Testis (tissue), 3 donors: Measurements from ENCODE around the gene ATG9A. TPM values are rescaled to one million over a fixed set of nuclear protein-coding genes. Genes with fewer than 3 reads are reported as not detected.

Experiments
- DNase-seq: peaks from one replicate; pipeline ENCODE4 v3.0.0-alpha.2; 2019
- H3K27ac ChIP-seq, 2 donors: fragments of 200-600 bp; sonication (generic); one replicate each; pipeline ENCODE4 v1.5.1; 2019
- H3K27me3 ChIP-seq: fragments of 200-600 bp; sonication (generic); one replicate; pipeline ENCODE4 v1.5.1; 2019
- H3K36me3 ChIP-seq: fragments of 200-600 bp; sonication (generic); one replicate; pipeline ENCODE4 v1.5.1; 2017; ENCODE audit warnings: low read depth; ENCODE audit errors: missing control alignments
- H3K4me1 ChIP-seq: fragments of 200-600 bp; sonication (generic); one replicate; pipeline ENCODE4 v1.5.1; 2019
- H3K4me3 ChIP-seq, 2 donors: fragments of 200-600 bp; sonication (generic); one replicate each; pipeline ENCODE4 v1.5.1; 2017 to 2019
- H3K9me3 ChIP-seq: fragments of 200-600 bp; sonication (generic); one replicate; pipeline ENCODE4 v1.5.1; 2017
- CTCF ChIP-seq, 3 experiments: fragments of 450-650 bp in 2 of 3; fragments of 200-600 bp in 1 of 3; sonication (generic) in 1 of 3; IDR thresholded peaks; one replicate each; pipeline ENCODE4 v1.5.1; 2016 to 2019; ENCODE audit warnings: antibody characterized with exemption in 3 of 3, mild to moderate bottlenecking in 2 of 3, moderate library complexity in 1 of 3
- POLR2A ChIP-seq: fragments of 450-650 bp; IDR thresholded peaks from one replicate; pipeline ENCODE4 v1.6.1; 2017; ENCODE audit warnings: antibody characterized with exemption, mild to moderate bottlenecking, moderate library complexity
- WGBS, 2 donors: methylation state at CpG; one replicate each; pipeline ENCODE4 v1.1.5; 2018; 5-methylcytosine and 5-hydroxymethylcytosine counted together
- intact Hi-C: fragments of 100-400 bp; cut with DNase I; formaldehyde crosslinking; loops from one replicate; pipeline ENCODE4 v1.15.1; 2023; ENCODE audit warnings: low total_unique reads
- polyA plus RNA-seq: library from polyadenylated mRNA; stranded (reverse); fragments of 350-450 nt; fragmentation: Illumina TruSeq; extraction: RNeasy Lipid Tissue Mini Kit (QIAGEN cat#74804); gene quantifications from one replicate; pipeline ENCODE4 v1.2.3, GENCODE V29; 2014; ENCODE audit warnings: low read depth, low replicate concordance; ENCODE audit not compliant: insufficient read depth
- total RNA-seq, 2 donors: library from RNA; depleted of rRNA; stranded (reverse); fragments of >200 nt; gene quantifications; one replicate each; pipeline ENCODE4 v1.2.3, GENCODE V29; 2016

The ATG9A gene
- total and polyA plus RNA-seq, 3 donors from 2014 or later: 115 to 207 (median 125) TPM

- Histone ChIP-seq H3K27me3 (no peaks in the 10 kb centered on the region), H3K36me3 (no peaks in the 10 kb centered on the region), H3K27ac (peak within 1 kb of the TSS in 1 of 2 donors; percentile 71), H3K4me1 (peaks cover 7% of the 10 kb centered on the region), H3K9me3 (no peaks in the 10 kb centered on the region), H3K4me3 (no peak within 1 kb of the TSS)
- WGBS, 2 donors: 89 to 93% methylated on average over 10 of the region's 10 CpGs
- DNase-seq: no peak
- intact Hi-C loops: no loop called here
- TF ChIP-seq POLR2A: no peak
- no peak for TF ChIP-seq CTCF (IDR thresholded peaks at IDR 0.05)
Observed at GRCh38 chr2:219169930-219170654, 59.3 kb downstream of the ATG9A start, which contains the start of gene SLC23A3. Gene SLC23A3 (minus strand): TSS chr2:219170029. CDS start chr2:219169984, 45 bp downstream.

Other genes starting within 250 kb of the ATG9A start
- not detected for gene FEV, start 244.5 kb downstream of the ATG9A start, total RNA-seq
- gene FEV, start 244.5 kb downstream of the ATG9A start, polyA plus RNA-seq: not detected
- 1 to 10 TPM in 1 of 2 donors, under 1 TPM in 1; 0.56 to 2.9 TPM for gene CRYBA2, start 236.2 kb downstream of the ATG9A start, total RNA-seq
- 2.7 TPM for gene CRYBA2, start 236.2 kb downstream of the ATG9A start, polyA plus RNA-seq
- 10 to 100 TPM; 15.5 to 23.7 TPM for gene CFAP65, start 188.1 kb downstream of the ATG9A start, total RNA-seq
- gene CFAP65, start 188.1 kb downstream of the ATG9A start, polyA plus RNA-seq: 42.9 TPM
- under 1 TPM; 0.19 to 0.39 TPM for gene IHH, start 168.7 kb downstream of the ATG9A start, total RNA-seq
- gene IHH, start 168.7 kb downstream of the ATG9A start, polyA plus RNA-seq: 1.1 TPM
- 10 to 100 TPM; 33.4 to 38.5 TPM for gene NHEJ1, start 68.8 kb downstream of the ATG9A start, total RNA-seq
- gene NHEJ1, start 68.8 kb downstream of the ATG9A start, polyA plus RNA-seq: 67.0 TPM
- gene SLC23A3, start 59.6 kb downstream of the ATG9A start, total RNA-seq: under 1 TPM; 0.39 to 0.56 TPM
- gene SLC23A3, start 59.6 kb downstream of the ATG9A start, polyA plus RNA-seq: 0.42 TPM
- 10 to 100 TPM; 38.3 to 60.5 TPM for gene CNPPD1, start 52.7 kb downstream of the ATG9A start, total RNA-seq
- gene CNPPD1, start 52.7 kb downstream of the ATG9A start, polyA plus RNA-seq: 68.0 TPM
- gene RETREG2, start 51.4 kb downstream of the ATG9A start, total RNA-seq: 100 to 1,000 TPM; 135 to 138 TPM
- 441 TPM for gene RETREG2, start 51.4 kb downstream of the ATG9A start, polyA plus RNA-seq
- 10 to 100 TPM; 34.3 to 41.3 TPM for gene ZFAND2B, start 22.9 kb downstream of the ATG9A start, total RNA-seq
- gene ZFAND2B, start 22.9 kb downstream of the ATG9A start, polyA plus RNA-seq: 27.0 TPM
- gene ABCB6, start 10.7 kb downstream of the ATG9A start, total RNA-seq: 10 to 100 TPM; 43.8 to 47.0 TPM
- 94.8 TPM for gene ABCB6, start 10.7 kb downstream of the ATG9A start, polyA plus RNA-seq
- gene ANKZF1, start 170 bp upstream of the ATG9A start, total RNA-seq: 10 to 100 TPM; 50.9 to 56.4 TPM
- 27.9 TPM for gene ANKZF1, start 170 bp upstream of the ATG9A start, polyA plus RNA-seq
- gene GLB1L, start 15.8 kb upstream of the ATG9A start, total RNA-seq: 100 to 1,000 TPM in 1 of 2 donors, 10 to 100 TPM in 1; 70.9 to 109 TPM
- 224 TPM for gene GLB1L, start 15.8 kb upstream of the ATG9A start, polyA plus RNA-seq
- 10 to 100 TPM; 29.1 to 32.6 TPM for gene STK16, start 15.8 kb upstream of the ATG9A start, total RNA-seq
- gene STK16, start 15.8 kb upstream of the ATG9A start, polyA plus RNA-seq: 63.0 TPM
- under 1 TPM in 1 of 2 donors, not detected in 1; 0.25 TPM for gene TUBA4B, start 23.6 kb upstream of the ATG9A start, total RNA-seq
- 1.6 TPM for gene TUBA4B, start 23.6 kb upstream of the ATG9A start, polyA plus RNA-seq
- 10 to 100 TPM; 27.0 to 47.6 TPM for gene TUBA4A, start 24.3 kb upstream of the ATG9A start, total RNA-seq
- 90.0 TPM for gene TUBA4A, start 24.3 kb upstream of the ATG9A start, polyA plus RNA-seq
- 100 to 1,000 TPM; 139 to 149 TPM for gene DNAJB2, start 49.7 kb upstream of the ATG9A start, total RNA-seq
- gene DNAJB2, start 49.7 kb upstream of the ATG9A start, polyA plus RNA-seq: 152 TPM
- 1 to 10 TPM; 3.5 to 6.0 TPM for gene PTPRN, start 79.8 kb upstream of the ATG9A start, total RNA-seq
- gene PTPRN, start 79.8 kb upstream of the ATG9A start, polyA plus RNA-seq: 1.7 TPM
- gene RESP18, start 103.1 kb upstream of the ATG9A start, total RNA-seq: under 1 TPM in 1 of 2 donors, not detected in 1; 0.71 TPM
- 1.4 TPM for gene RESP18, start 103.1 kb upstream of the ATG9A start, polyA plus RNA-seq
- 10 to 100 TPM; 84.8 to 90.2 TPM for gene DNPEP, start 158.3 kb upstream of the ATG9A start, total RNA-seq
- 145 TPM for gene DNPEP, start 158.3 kb upstream of the ATG9A start, polyA plus RNA-seq
- 10 to 100 TPM; 17.6 to 33.3 TPM for gene DES, start 188.7 kb upstream of the ATG9A start, total RNA-seq
- 199 TPM for gene DES, start 188.7 kb upstream of the ATG9A start, polyA plus RNA-seq
- gene SPEG, start 205.2 kb upstream of the ATG9A start, total RNA-seq: 10 to 100 TPM; 23.0 to 24.3 TPM
- gene SPEG, start 205.2 kb upstream of the ATG9A start, polyA plus RNA-seq: 16.0 TPM